Pancreas (tissue), 10 donors: ENCODE data around the gene PBXIP1. TPM values are rescaled to one million over a fixed set of nuclear protein-coding genes. Genes with fewer than 3 reads are reported as not detected.

Experiments
- ATAC-seq, 4 donors: fragments of 200-7000 bp; cut with Tn5 transposase; one replicate each; pipeline versions ENCODE4 v1.8.0 to v1.9.1; 2020; ENCODE audit warnings: mild to moderate bottlenecking in 4 of 4, moderate library complexity in 4 of 4
- DNase-seq, 6 donors: peaks; one replicate each; pipeline ENCODE4 v3.0.0-alpha.2; 2020
- FAIRE-seq: peaks from 2 replicates; lab custom pipeline; 2012; peaks lifted over from hg19 to GRCh38; lab: Jason Lieb, UNC
- H3K27ac ChIP-seq, 4 donors: fragments of 200-600 bp; sonication (generic); 1 replicate in 3 of 4; 2 replicates in 1 of 4; pipeline versions ENCODE4 v1.5.0 to v1.8.0; 2020
- H3K27me3 ChIP-seq, 4 donors: fragments of 200-600 bp; one replicate each; pipeline ENCODE4 v1.8.0; 2021
- H3K36me3 ChIP-seq, 3 donors: fragments of 200-600 bp; sonication (generic) in 1 of 3; one replicate each; pipeline versions ENCODE4 v1.5.0 to v1.8.0; 2020 to 2021
- H3K4me1 ChIP-seq, 3 donors: fragments of 200-600 bp; one replicate each; pipeline ENCODE4 v1.8.0; 2021
- H3K4me3 ChIP-seq, 4 donors: fragments of 200-600 bp; sonication (generic) in 2 of 4; one replicate each; pipeline versions ENCODE4 v1.5.0 to v1.8.0; 2020 to 2021
- H3K9me3 ChIP-seq, 4 donors: fragments of 200-600 bp; one replicate each; pipeline ENCODE4 v1.8.0; 2021
- CTCF ChIP-seq, 4 donors: fragments of 200-600 bp; sonication (generic) in 3 of 4; IDR thresholded peaks; one replicate each; pipeline versions ENCODE4 v1.5.0 to v1.8.0; 2021; ENCODE audit warnings: antibody characterized with exemption in 4 of 4
- WGBS, 2 donors: extraction: QIAGEN DNeasy Blood & Tissue Kit; methylation state at CpG; one replicate each; pipeline ENCODE4 v1.1.7; 2013; 5-methylcytosine and 5-hydroxymethylcytosine counted together
- intact Hi-C, 3 donors: fragments of 100-400 bp; cut with DNase I; formaldehyde crosslinking; loops; one replicate each; pipeline versions ENCODE4 v1.11.1 to v1.14.2; 2022
- polyA plus RNA-seq, 2 donors: library from polyadenylated mRNA; stranded (reverse); fragments of 200-250 nt; gene quantifications; one replicate each; pipeline ENCODE4 v1.2.3, GENCODE V29; 2013
- total RNA-seq, 6 donors: library from RNA; stranded (reverse); fragmentation: NEBNext Ultra II Directional in 4 of 6; extraction: Animal tissue kit (Norgen Biotek cat#: 25700) in 4 of 6; gene quantifications; one replicate each; pipeline versions ENCODE4 v1.2.1 to v1.2.4, GENCODE V29; 2021 to 2023
- donor health status: healthy with polysubstance abuse.
- donor health status: DM: no; HTN: no; CAD: no; lungs with moderate emphysema.
- donor health status: DM: no; HTN: no; CAD: no.
- donor health status: control.
- donor health status: control.
- donor health status: Bipolar disorder and iron deficiency.
- donor health status: DM: yes; HTN: yes; CAD: no.
- donor health status: DM: no; HTN: no; CAD: no.
- donor health status: DM: no; HTN: no; CAD: no.
- donor health status: DM: yes; HTN: yes; CAD: no.

The PBXIP1 gene
- total and polyA plus RNA-seq, 8 donors: 15.6 to 53.1 (median 28.4) TPM

- no peak for TF ChIP-seq CTCF (IDR thresholded peaks at IDR 0.05)
- DNase-seq: no peak
- Histone ChIP-seq H3K9me3 (no peaks in the 10 kb centered on the region), H3K27me3 (no peaks in the 10 kb centered on the region), H3K4me3 (no peak overlapping the region), H3K27ac (no peak overlapping the region), H3K36me3 (peaks cover 0 to 27% (median 8%) of the 10 kb centered on the region in 3 donors), H3K4me1 (no peaks in the 10 kb centered on the region)
- no peak for FAIRE-seq
- intact Hi-C loops: no loop called here
- ATAC-seq: no peak
- 92 to 94% methylated on average over 13 of the region's 13 CpGs for WGBS, 2 donors
Observed at GRCh38 chr1:154926201-154926600, 29.7 kb downstream of the PBXIP1 start.

GRCh38 chr1:154925335-154926170 is 30.3 kb downstream of the PBXIP1 start:
- H3K27ac ChIP-seq: no peak overlapping the region
- FAIRE-seq: no peak
- no peak overlapping the region for H3K4me3 ChIP-seq
- peaks cover 0 to 27% (median 8%) of the 10 kb centered on the region in 3 donors for H3K36me3 ChIP-seq
- ATAC-seq: no peak
- no peak for DNase-seq
- intact Hi-C loops: no loop called here
- no peaks in the 10 kb centered on the region for H3K4me1 ChIP-seq
- TF ChIP-seq CTCF (IDR thresholded peaks at IDR 0.05): no peak
- 92 to 94% methylated on average over 3 of the region's 3 CpGs for WGBS, 2 donors
- no peaks in the 10 kb centered on the region for H3K9me3 ChIP-seq
- H3K27me3 ChIP-seq: no peaks in the 10 kb centered on the region

GRCh38 chr1:154923695-154924094 is 32.2 kb downstream of the PBXIP1 start:
- peaks cover 0 to 27% (median 8%) of the 10 kb centered on the region in 3 donors for H3K36me3 ChIP-seq
- H3K4me3 ChIP-seq: no peak overlapping the region
- no peak for FAIRE-seq
- WGBS, 2 donors: 94 to 95% methylated on average over 3 of the region's 3 CpGs
- no peaks in the 10 kb centered on the region for H3K9me3 ChIP-seq
- intact Hi-C loops: no loop called here
- ATAC-seq: no peak
- no peak for TF ChIP-seq CTCF (IDR thresholded peaks at IDR 0.05)
- no peaks in the 10 kb centered on the region for H3K27me3 ChIP-seq
- no peak for DNase-seq
- H3K27ac ChIP-seq: no peak overlapping the region
- H3K4me1 ChIP-seq: no peaks in the 10 kb centered on the region

- intact Hi-C loops: no loop called here
- TF ChIP-seq CTCF (IDR thresholded peaks at IDR 0.05): no peak
- DNase-seq: no peak
- ATAC-seq: no peak
- H3K4me3 ChIP-seq: no peak overlapping the region
- no peaks in the 10 kb centered on the region for H3K36me3 ChIP-seq
- H3K4me1 ChIP-seq: no peaks in the 10 kb centered on the region
- H3K27ac ChIP-seq: no peak overlapping the region
- H3K9me3 ChIP-seq: no peaks in the 10 kb centered on the region
- WGBS, 2 donors: 76 to 86% methylated on average over 3 of the region's 3 CpGs
- H3K27me3 ChIP-seq: no peaks in the 10 kb centered on the region
- no peak for FAIRE-seq
Observed at GRCh38 chr1:154913273-154913672, 42.6 kb downstream of the PBXIP1 start.

- Histone ChIP-seq H3K36me3 (no peaks in the 10 kb centered on the region), H3K27me3 (no peaks in the 10 kb centered on the region), H3K27ac (no peak overlapping the region), H3K9me3 (no peaks in the 10 kb centered on the region), H3K4me3 (no peak overlapping the region), H3K4me1 (no peaks in the 10 kb centered on the region)
- intact Hi-C loops: no loop called here
- FAIRE-seq: no peak
- no peak for TF ChIP-seq CTCF (IDR thresholded peaks at IDR 0.05)
- WGBS, 2 donors: 80 to 84% methylated on average over 2 of the region's 2 CpGs
- DNase-seq: no peak
- no peak for ATAC-seq
Observed at GRCh38 chr1:154912755-154913154, 43.1 kb downstream of the PBXIP1 start.
